NT2/D1 (cell line): Measurements from ENCODE around the gene PLCH1.

ENCODE experiments used
- SUZ12 ChIP-seq: IDR thresholded peaks from 2 replicates; pipeline ENCODE4 v1.6.1; 2011; ENCODE audit not compliant: insufficient read length, insufficient read depth; ENCODE audit errors: extremely low read depth
- ZNF274 ChIP-seq: IDR thresholded peaks from 2 replicates; pipeline ENCODE4 v1.6.1; 2011; ENCODE audit warnings: mild to moderate bottlenecking, low read depth, low read length

DNA sequence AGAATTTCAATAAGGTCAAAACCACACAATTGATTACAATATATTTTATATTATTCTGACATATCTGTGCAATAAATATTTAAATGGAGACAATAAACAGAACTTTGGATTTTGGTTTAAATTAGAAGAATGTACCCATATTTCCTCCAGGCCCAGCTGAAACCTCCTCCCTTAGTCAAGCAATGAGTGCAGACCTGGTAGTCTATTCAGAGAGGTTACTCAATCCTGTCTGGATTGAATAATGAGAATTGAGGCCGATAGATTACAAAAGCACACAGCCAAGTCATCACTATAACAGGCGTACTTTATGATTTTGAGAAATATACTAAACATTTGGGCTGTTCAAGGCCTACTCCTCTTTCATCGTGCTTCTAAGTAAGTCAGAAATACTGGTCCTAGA, 336.9 kb downstream of the PLCH1 start:
- TF ChIP-seq ZNF274 (no peak), SUZ12 (no peak)
